ENCODE results near the gene LIMA1. TPM values are rescaled to one million over a fixed set of nuclear protein-coding genes. Genes with fewer than 3 reads are reported as not detected.
"Not testable (repeated sequence)": the region's sequence is repeated elsewhere in the genome, so short reads cannot be mapped to it uniquely, and the experiment has no call there.

The LIMA1 gene
- 100 to 1,000 TPM; 131 to 177 TPM for total RNA-seq
- polyA plus RNA-seq: 100 to 1,000 TPM in 1 of 2 donors, 10 to 100 TPM in 1; 35.9 to 148 TPM
- long read RNA-seq, donor 1, transcript LIMA1-214 (8 exons, 3,612 nt): minor isoform, 24 of 223 reads
- long read RNA-seq, donor 1, transcript LIMA1-215 (8 exons, 3,254 nt): major isoform, 74 of 223 reads
- long read RNA-seq, donor 1, transcript LIMA1-207 (3 exons, 587 nt): minor isoform, 35 of 223 reads
- long read RNA-seq, donor 1, transcript LIMA1-201 (11 exons, 3,706 nt): minor isoform, 17 of 223 reads
- long read RNA-seq, donor 1, partial matches to known transcripts: 32 of 223 reads
- long read RNA-seq, donor 1, other reads (novel, unspliced or antisense): 30 of 223 reads
- long read RNA-seq, donor 2, transcript LIMA1-203 (5 exons, 3,920 nt): minor isoform, 5 of 56 reads
- long read RNA-seq, donor 2, transcript LIMA1-215 (8 exons, 3,254 nt): major isoform, 12 of 56 reads
- long read RNA-seq, donor 2, transcript LIMA1-201 (11 exons, 3,706 nt): minor isoform, 8 of 56 reads
- long read RNA-seq, donor 2, partial matches to known transcripts: 9 of 56 reads
- long read RNA-seq, donor 2, other reads (novel, unspliced or antisense): 15 of 56 reads

- H3K36me3 ChIP-seq (ENCODE audit: control insufficient read depth in 1 of 2, insufficient read depth in 2 of 2, low read length in 1 of 2): no peaks in the 10 kb centered on the region
- WGBS, 2 donors: 0% methylated on average over 47 to 52 of the region's 52 CpGs
- H3K27me3 ChIP-seq (ENCODE audit: control insufficient read depth in 1 of 2, insufficient read depth in 2 of 2, low read length in 1 of 2): no peaks in the 10 kb centered on the region
- intact Hi-C loops (cut with DNase I): loop anchor here (1.0 to 5.0 kb wide), 5 partner anchors 36 to 117 kb away; partner anchors contain the start of gene LARP4 (in 1 of the 2)
- H3K27ac ChIP-seq (ENCODE audit: low read depth in 1 of 2, low read length in 2 of 2): peak within 1 kb of the TSS in 1 of 2 donors; percentile 70
- ATAC-seq (ENCODE audit: low FRiP score) (peak; percentile 99), DNase-seq (peak; percentile 93 to 97)
- no peaks in the 10 kb centered on the region for H3K4me1 ChIP-seq (ENCODE audit: control insufficient read depth in 1 of 2, insufficient read depth in 2 of 2, low read length in 2 of 2)
- H3K9me3 ChIP-seq (ENCODE audit: control insufficient read depth, low read length): no peaks in the 10 kb centered on the region
- peak within 1 kb of the TSS; percentile 67 to 81 for H3K4me3 ChIP-seq (ENCODE audit: low read length in 2 of 2)
These were observed at the start of gene LIMA1 for GRCh38 chr12:50283229-50283923. Gene LIMA1, minus strand, starts transcription at chr12:50283520. Its CDS starts 34,769 bp downstream, at chr12:50248751.

GRCh38 chr12:50331745-50332144 lies 48.4 kb upstream of the LIMA1 start:
- no peak overlapping the region for H3K27ac ChIP-seq (ENCODE audit: low read depth in 1 of 2, low read length in 2 of 2)
- no peaks in the 10 kb centered on the region for H3K36me3 ChIP-seq (ENCODE audit: control insufficient read depth in 1 of 2, insufficient read depth in 2 of 2, low read length in 1 of 2)
- intact Hi-C loops (cut with DNase I): no loop called here
- DNase-seq (no peak), ATAC-seq (ENCODE audit: low FRiP score) (no peak)
- H3K4me1 ChIP-seq (ENCODE audit: control insufficient read depth in 1 of 2, insufficient read depth in 2 of 2, low read length in 2 of 2): no peaks in the 10 kb centered on the region
- 96 to 100% methylated on average over 1 of the region's 1 CpG for WGBS, 2 donors
- no peaks in the 10 kb centered on the region for H3K9me3 ChIP-seq (ENCODE audit: control insufficient read depth, low read length)
- H3K4me3 ChIP-seq (ENCODE audit: low read length in 2 of 2): no peak overlapping the region
- H3K27me3 ChIP-seq (ENCODE audit: control insufficient read depth in 1 of 2, insufficient read depth in 2 of 2, low read length in 1 of 2): no peaks in the 10 kb centered on the region

DNA sequence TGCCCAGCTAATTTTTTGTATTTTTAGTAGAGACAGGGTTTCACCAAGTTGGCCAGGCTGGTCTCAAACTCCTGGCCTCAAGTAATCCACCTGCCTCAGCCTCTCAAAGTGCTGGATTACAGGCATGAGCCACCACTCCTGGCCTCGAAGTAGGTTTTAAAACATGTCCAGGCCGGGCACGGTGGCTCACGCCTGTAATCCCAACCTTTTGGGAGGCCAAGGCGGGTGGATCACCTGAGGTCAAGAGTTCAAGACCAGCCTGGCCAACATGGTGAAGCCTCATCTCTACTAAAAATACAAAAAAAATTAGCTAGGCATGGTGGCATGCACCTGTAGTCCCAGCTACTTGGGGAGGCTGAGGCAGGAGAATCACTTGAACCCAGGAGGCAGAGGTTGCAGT lies 45.3 kb upstream of the LIMA1 start:
- intact Hi-C loops (cut with DNase I); H3K4me3 ChIP-seq (ENCODE audit: low read length in 2 of 2); DNase-seq; H3K4me1 ChIP-seq (ENCODE audit: control insufficient read depth in 1 of 2, insufficient read depth in 2 of 2, low read length in 2 of 2); H3K9me3 ChIP-seq (ENCODE audit: control insufficient read depth, low read length); H3K36me3 ChIP-seq (ENCODE audit: control insufficient read depth in 1 of 2, insufficient read depth in 2 of 2, low read length in 1 of 2); ATAC-seq (ENCODE audit: low FRiP score); H3K27ac ChIP-seq (ENCODE audit: low read depth in 1 of 2, low read length in 2 of 2); H3K27me3 ChIP-seq (ENCODE audit: control insufficient read depth in 1 of 2, insufficient read depth in 2 of 2, low read length in 1 of 2): not testable (repeated sequence)
- 95 to 97% methylated on average over 5 of the region's 5 CpGs for WGBS, 2 donors

DNA sequence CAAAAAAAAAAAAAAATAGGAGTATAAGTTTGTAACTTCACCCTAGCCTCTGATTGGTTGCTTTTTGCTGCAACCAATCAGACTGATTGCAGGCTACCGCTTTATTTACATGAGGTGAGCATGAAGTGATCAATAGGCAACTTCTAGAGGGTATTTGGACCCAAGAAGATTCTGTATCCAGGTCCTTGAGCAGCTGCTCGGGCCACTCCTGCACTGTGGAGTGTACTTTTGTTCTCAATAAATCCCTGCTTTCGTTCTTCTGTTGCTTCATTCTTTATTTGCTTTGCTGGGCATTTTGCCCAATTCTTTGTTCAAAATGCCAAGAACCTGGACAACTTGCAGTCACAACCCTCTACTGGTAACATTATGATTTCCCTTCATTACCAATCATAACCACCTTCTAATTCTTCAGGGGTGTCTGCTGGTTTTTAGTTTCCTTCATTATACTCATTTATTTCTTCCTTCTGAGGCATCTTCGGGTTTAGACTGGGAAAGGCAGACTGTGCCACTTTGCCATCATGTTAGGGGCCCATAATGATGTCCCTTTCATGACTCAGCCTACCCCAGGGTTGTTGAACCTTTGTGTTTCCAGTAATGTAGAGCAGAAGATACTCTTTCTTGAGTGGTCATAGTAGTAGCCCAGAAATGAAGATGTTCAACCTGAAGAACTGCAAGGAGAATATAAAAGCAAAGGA lies 43.4 kb upstream of the LIMA1 start:
- peaks cover 0 to 2% of the 10 kb centered on the region in 2 donors for H3K4me1 ChIP-seq (ENCODE audit: control insufficient read depth in 1 of 2, insufficient read depth in 2 of 2, low read length in 2 of 2)
- intact Hi-C loops (cut with DNase I): no loop called here
- WGBS, 2 donors: 28 to 32% methylated on average over 4 of the region's 4 CpGs
- no peak overlapping the region for H3K27ac ChIP-seq (ENCODE audit: low read depth in 1 of 2, low read length in 2 of 2)
- no peaks in the 10 kb centered on the region for H3K36me3 ChIP-seq (ENCODE audit: control insufficient read depth in 1 of 2, insufficient read depth in 2 of 2, low read length in 1 of 2)
- ATAC-seq (ENCODE audit: low FRiP score) (no peak), DNase-seq (no peak)
- no peaks in the 10 kb centered on the region for H3K9me3 ChIP-seq (ENCODE audit: control insufficient read depth, low read length)
- no peak overlapping the region for H3K4me3 ChIP-seq (ENCODE audit: low read length in 2 of 2)
- H3K27me3 ChIP-seq (ENCODE audit: control insufficient read depth in 1 of 2, insufficient read depth in 2 of 2, low read length in 1 of 2): no peaks in the 10 kb centered on the region

- no peaks in the 10 kb centered on the region for H3K27me3 ChIP-seq (ENCODE audit: control insufficient read depth in 1 of 2, insufficient read depth in 2 of 2, low read length in 1 of 2)
- DNase-seq (no peak), ATAC-seq (ENCODE audit: low FRiP score) (no peak)
- H3K4me3 ChIP-seq (ENCODE audit: low read length in 2 of 2): no peak overlapping the region
- peaks cover 0 to 2% of the 10 kb centered on the region in 2 donors for H3K4me1 ChIP-seq (ENCODE audit: control insufficient read depth in 1 of 2, insufficient read depth in 2 of 2, low read length in 2 of 2)
- no peak overlapping the region for H3K27ac ChIP-seq (ENCODE audit: low read depth in 1 of 2, low read length in 2 of 2)
- no peaks in the 10 kb centered on the region for H3K9me3 ChIP-seq (ENCODE audit: control insufficient read depth, low read length)
- intact Hi-C loops (cut with DNase I): no loop called here
- WGBS, 2 donors: 92 to 94% methylated on average over 5 of the region's 5 CpGs
- H3K36me3 ChIP-seq (ENCODE audit: control insufficient read depth in 1 of 2, insufficient read depth in 2 of 2, low read length in 1 of 2): no peaks in the 10 kb centered on the region
These were observed 42.6 kb upstream of the LIMA1 start for GRCh38 chr12:50325890-50326391.

- WGBS, 2 donors: 93 to 96% methylated on average over 4 of the region's 4 CpGs
These were observed 41.5 kb upstream of the LIMA1 start for GRCh38 chr12:50324770-50325169.

DNA sequence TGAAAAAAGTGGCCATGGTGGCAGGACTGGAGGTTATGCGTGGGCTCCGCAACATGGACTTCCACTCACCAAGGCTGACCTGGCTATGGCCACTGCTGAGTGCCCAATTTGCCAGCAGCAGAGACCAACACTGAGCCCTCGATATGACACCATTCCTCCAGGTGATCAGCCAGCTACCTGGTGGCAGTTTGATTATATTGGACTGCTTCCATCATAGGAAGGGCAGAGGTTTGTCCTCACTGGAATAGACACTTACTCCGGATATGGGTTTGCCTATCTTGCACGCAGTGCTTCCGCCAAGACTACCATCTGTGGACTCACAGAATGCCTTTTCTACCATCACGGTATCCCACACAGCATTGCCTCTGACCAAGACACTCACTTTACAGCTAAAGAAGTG lies 40.8 kb upstream of the LIMA1 start:
- H3K36me3 ChIP-seq (ENCODE audit: control insufficient read depth in 1 of 2, insufficient read depth in 2 of 2, low read length in 1 of 2); H3K4me3 ChIP-seq (ENCODE audit: low read length in 2 of 2); DNase-seq; intact Hi-C loops (cut with DNase I); H3K27ac ChIP-seq (ENCODE audit: low read depth in 1 of 2, low read length in 2 of 2); ATAC-seq (ENCODE audit: low FRiP score); H3K9me3 ChIP-seq (ENCODE audit: control insufficient read depth, low read length); H3K27me3 ChIP-seq (ENCODE audit: control insufficient read depth in 1 of 2, insufficient read depth in 2 of 2, low read length in 1 of 2); H3K4me1 ChIP-seq (ENCODE audit: control insufficient read depth in 1 of 2, insufficient read depth in 2 of 2, low read length in 2 of 2): not testable (repeated sequence)
- 95 to 99% methylated on average over 7 of the region's 7 CpGs for WGBS, 2 donors

More at GRCh38 chr12:50324770-50325169, 41.5 kb upstream of the LIMA1 start:
- H3K27me3 ChIP-seq (ENCODE audit: control insufficient read depth in 1 of 2, insufficient read depth in 2 of 2, low read length in 1 of 2); ATAC-seq (ENCODE audit: low FRiP score); H3K4me3 ChIP-seq (ENCODE audit: low read length in 2 of 2); H3K4me1 ChIP-seq (ENCODE audit: control insufficient read depth in 1 of 2, insufficient read depth in 2 of 2, low read length in 2 of 2); H3K36me3 ChIP-seq (ENCODE audit: control insufficient read depth in 1 of 2, insufficient read depth in 2 of 2, low read length in 1 of 2); H3K9me3 ChIP-seq (ENCODE audit: control insufficient read depth, low read length); DNase-seq; intact Hi-C loops (cut with DNase I); H3K27ac ChIP-seq (ENCODE audit: low read depth in 1 of 2, low read length in 2 of 2): not testable (repeated sequence)

DNA sequence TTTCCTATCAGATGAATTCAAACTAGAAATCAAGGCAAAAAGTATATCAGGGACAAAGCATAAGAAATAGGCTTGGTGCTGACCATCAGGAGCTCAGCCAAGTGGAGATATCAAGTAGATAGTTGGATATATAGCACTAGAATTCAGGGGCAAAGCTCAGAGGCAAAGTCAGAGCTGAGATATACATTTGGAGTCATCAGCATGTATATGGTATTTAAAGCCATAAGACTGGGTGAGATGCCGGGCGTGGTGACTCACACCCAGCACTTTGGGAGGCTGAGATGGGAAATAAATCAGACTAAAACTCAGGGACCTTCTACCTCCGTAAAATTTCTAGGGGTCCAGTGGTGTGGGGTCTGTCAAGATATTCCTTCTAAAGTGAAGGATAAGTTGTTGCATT lies 38.9 kb upstream of the LIMA1 start:
- Histone ChIP-seq H3K4me3 (ENCODE audit: low read length in 2 of 2) (no peak overlapping the region), H3K36me3 (ENCODE audit: control insufficient read depth in 1 of 2, insufficient read depth in 2 of 2, low read length in 1 of 2) (no peaks in the 10 kb centered on the region), H3K4me1 (ENCODE audit: control insufficient read depth in 1 of 2, insufficient read depth in 2 of 2, low read length in 2 of 2) (peaks cover 0 to 2% of the 10 kb centered on the region in 2 donors), H3K9me3 (ENCODE audit: control insufficient read depth, low read length) (no peaks in the 10 kb centered on the region), H3K27me3 (ENCODE audit: control insufficient read depth in 1 of 2, insufficient read depth in 2 of 2, low read length in 1 of 2) (no peaks in the 10 kb centered on the region), H3K27ac (ENCODE audit: low read depth in 1 of 2, low read length in 2 of 2) (no peak overlapping the region)
- DNase-seq (no peak), ATAC-seq (ENCODE audit: low FRiP score) (no peak)
- intact Hi-C loops (cut with DNase I): no loop called here
- WGBS, 2 donors: 95 to 97% methylated on average over 3 of the region's 3 CpGs
